Vagina (tissue), 2 donors: Measurements from ENCODE around the gene SERTAD4.

ENCODE experiments used
- CTCF ChIP-seq, 3 experiments: fragments of 450-650 bp in 2 of 3; fragments of 200-600 bp in 1 of 3; sonication (generic) in 1 of 3; IDR thresholded peaks; one replicate each; pipeline ENCODE4 v1.5.1; 2017 to 2019; ENCODE audit warnings: antibody characterized with exemption in 3 of 3, mild to moderate bottlenecking in 2 of 3, moderate library complexity in 2 of 3
- POLR2A ChIP-seq, 2 donors: fragments of 450-650 bp; IDR thresholded peaks; one replicate each; pipeline ENCODE4 v1.6.1; 2017; ENCODE audit warnings: antibody characterized with exemption in 2 of 2, mild to moderate bottlenecking in 2 of 2, moderate library complexity in 2 of 2
- POLR2AphosphoS5 ChIP-seq, 2 donors: sonication (generic); formaldehyde crosslinking; IDR thresholded peaks; one replicate each; pipeline ENCODE4 v1.9.0; 2017; ENCODE audit warnings: antibody characterized with exemption in 2 of 2, mild to moderate bottlenecking in 2 of 2, low read depth in 1 of 2; ENCODE audit not compliant: insufficient read depth in 1 of 2

- TF ChIP-seq CTCF (IDR thresholded peaks at IDR 0.05) (no peak), POLR2A (IDR thresholded peaks at IDR 0.05) (no peak), POLR2AphosphoS5 (IDR thresholded peaks at IDR 0.05; ENCODE audit: insufficient read depth in 1 of 2, low read depth in 1 of 2) (no peak)
Measured at GRCh38 chr1:210228158-210228557, 4.4 kb upstream of the SERTAD4 start.
